Measurements from ENCODE around the gene BRD9. TPM values are rescaled to one million over a fixed set of nuclear protein-coding genes. Genes with fewer than 3 reads are reported as not detected.

BRD9 gene
- total and polyA plus RNA-seq, 2 of the 13 experiments (the other 11 are each of a cell fraction or from before 2014, with no cell fraction given), result 5.2 to 22.9 TPM

DNA sequence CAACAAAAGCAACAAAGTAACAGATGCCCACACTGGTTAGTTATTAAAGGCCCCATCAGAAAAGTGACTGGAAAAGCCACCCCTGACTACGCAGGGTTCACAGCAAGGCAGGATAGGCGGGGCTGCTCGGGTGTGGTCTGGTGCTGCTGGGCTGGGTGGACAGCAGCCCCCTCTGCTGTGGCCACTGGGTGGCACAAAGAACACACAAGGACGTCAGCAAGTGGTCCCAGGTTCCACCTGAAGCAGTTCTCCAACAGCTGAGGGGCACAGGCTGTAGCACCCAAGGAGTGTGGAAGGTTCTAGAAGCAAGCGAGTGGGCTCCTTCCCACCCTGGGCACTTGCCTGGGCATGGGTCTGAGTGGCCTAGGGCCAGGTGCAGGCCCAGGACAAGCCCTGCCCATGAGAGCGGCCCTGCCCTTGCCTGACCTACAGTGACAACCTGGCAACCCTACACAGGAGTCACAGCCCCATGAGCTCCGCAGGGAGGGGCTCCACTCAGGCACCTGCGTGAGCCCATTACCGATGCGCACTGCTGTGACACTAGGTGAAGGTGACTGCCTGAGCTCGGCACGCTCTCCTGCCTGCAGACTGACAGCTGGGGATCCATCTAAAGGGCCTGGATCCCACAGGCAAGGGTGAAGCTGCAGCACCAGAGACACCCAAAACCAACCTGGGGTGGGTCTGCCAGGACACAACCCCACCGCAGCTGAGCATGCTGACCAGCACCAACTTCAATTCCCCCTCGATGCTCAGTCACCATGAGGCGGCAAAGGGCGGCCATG lies 8.1 kb downstream of the BRD9 start:
- Histone ChIP-seq H3K27ac (ENCODE audit: extremely low read length, insufficient read depth, low read length) (no peak overlapping the region), H3K27me3 (ENCODE audit: control insufficient read depth in 1 of 2, insufficient read depth in 2 of 2, low read length in 2 of 2) (no peaks in the 10 kb centered on the region), H3K4me1 (ENCODE audit: insufficient read depth, low read length) (no peaks in the 10 kb centered on the region), H3K4me2 (ENCODE audit: low read depth, low read length) (no peak overlapping the region), H2AFZ (ENCODE audit: low read length) (no peak overlapping the region), H3K4me3 (replicated peaks in 1 of 3; ENCODE audit: insufficient read depth in 1 of 3, low read depth in 2 of 3, low read length in 3 of 3) (no peak overlapping the region), H3K79me2 (ENCODE audit: insufficient read depth, low read length) (peaks cover 10% of the 10 kb centered on the region), H3K36me3 (replicated peaks in 1 of 2; ENCODE audit: control insufficient read depth in 1 of 2, insufficient read depth in 2 of 2, low read length in 2 of 2) (peaks cover 34 to 87% of the 10 kb centered on the region in 2 experiments), H3K9me3 (ENCODE audit: low read length) (no peaks in the 10 kb centered on the region), H4K20me1 (ENCODE audit: insufficient read depth, low read length) (0 out of 2 replicates have a peak, but pooled peaks cover 2% of the 10 kb centered on the region), H3K9ac (ENCODE audit: insufficient read depth, low read depth, low read length) (no peak overlapping the region)
- ChIA-PET POLR2A (no interaction called here), CTCF (ENCODE audit: low intra/inter-chr PET ratio, low total read pairs) (no interaction called here)
- 96% methylated on average over 4 of the region's 16 CpGs for WGBS (ENCODE audit: low lambda C conversion rate)
- FAIRE-seq (no peak), DNase-seq (ENCODE audit: low spot score) (no peak), ATAC-seq (peak; percentile 46)
- in situ Hi-C loops (cut with HindIII; ENCODE audit: extremely low pct_ligation_motif_present, low pct_unique_long_range_greater_than_20kb) (no loop called here), intact Hi-C loops (cut with micrococcal nuclease; ENCODE audit: unreplicated experiment) (no loop called here)
- BruUV-seq (replicated peaks), result no TSS peak
- TF ChIP-seq, protein P1, sequence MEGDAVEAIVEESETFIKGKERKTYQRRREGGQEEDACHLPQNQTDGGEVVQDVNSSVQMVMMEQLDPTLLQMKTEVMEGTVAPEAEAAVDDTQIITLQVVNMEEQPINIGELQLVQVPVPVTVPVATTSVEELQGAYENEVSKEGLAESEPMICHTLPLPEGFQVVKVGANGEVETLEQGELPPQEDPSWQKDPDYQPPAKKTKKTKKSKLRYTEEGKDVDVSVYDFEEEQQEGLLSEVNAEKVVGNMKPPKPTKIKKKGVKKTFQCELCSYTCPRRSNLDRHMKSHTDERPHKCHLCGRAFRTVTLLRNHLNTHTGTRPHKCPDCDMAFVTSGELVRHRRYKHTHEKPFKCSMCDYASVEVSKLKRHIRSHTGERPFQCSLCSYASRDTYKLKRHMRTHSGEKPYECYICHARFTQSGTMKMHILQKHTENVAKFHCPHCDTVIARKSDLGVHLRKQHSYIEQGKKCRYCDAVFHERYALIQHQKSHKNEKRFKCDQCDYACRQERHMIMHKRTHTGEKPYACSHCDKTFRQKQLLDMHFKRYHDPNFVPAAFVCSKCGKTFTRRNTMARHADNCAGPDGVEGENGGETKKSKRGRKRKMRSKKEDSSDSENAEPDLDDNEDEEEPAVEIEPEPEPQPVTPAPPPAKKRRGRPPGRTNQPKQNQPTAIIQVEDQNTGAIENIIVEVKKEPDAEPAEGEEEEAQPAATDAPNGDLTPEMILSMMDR (CRISPR knock-in tag; IDR thresholded peaks at IDR 0.05), result 0 out of 2 replicates have a peak, but pooled peaks have one; percentile 19
- TF ChIP-seq KDM4B (CRISPR knock-in tag; IDR thresholded peaks at IDR 0.05) (no peak), KAT8 (CRISPR knock-in tag; IDR thresholded peaks at IDR 0.05) (no peak)

DNA sequence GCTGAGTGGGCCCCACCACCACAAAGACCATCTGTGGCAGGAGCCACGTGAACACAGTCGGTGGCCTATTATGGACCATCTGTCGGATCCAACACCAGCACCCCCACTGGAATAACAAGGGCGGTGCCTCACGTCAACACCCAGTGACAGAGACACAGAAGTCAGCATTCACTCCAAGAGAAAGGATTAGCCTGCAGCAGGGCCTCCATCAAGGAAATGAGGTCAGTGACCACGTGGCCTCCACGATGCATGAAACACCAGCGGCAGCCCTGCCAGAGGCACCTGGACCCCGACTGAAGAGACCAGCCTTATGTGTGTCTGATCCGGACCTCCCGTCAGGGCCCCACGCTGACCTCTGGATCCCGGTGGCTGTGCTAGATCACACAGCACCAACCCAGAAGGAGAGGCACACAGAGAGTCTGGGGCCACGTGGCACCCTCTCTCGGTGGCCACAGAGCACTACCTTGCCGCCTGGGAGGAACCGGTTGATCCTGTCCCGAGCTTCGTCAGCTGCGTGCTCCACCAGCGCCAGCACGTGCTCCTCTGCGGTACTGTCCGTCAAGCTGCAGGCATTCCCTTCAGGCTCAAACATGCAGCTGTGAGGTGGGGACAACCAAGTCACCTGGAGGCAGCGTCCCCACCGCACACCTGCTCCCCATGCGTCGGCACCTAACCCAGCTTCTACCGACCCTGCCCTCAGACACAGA lies 9.0 kb downstream of the BRD9 start:
- no peaks in the 10 kb centered on the region for H3K9me3 ChIP-seq (ENCODE audit: low read length)
- no peak overlapping the region for H3K4me2 ChIP-seq (ENCODE audit: low read depth, low read length)
- no TSS peak for BruUV-seq (replicated peaks)
- no peaks in the 10 kb centered on the region for H3K27me3 ChIP-seq (ENCODE audit: control insufficient read depth in 1 of 2, insufficient read depth in 2 of 2, low read length in 2 of 2)
- H3K4me1 ChIP-seq (ENCODE audit: insufficient read depth, low read length), result no peaks in the 10 kb centered on the region
- H3K9ac ChIP-seq (ENCODE audit: insufficient read depth, low read depth, low read length), result no peak overlapping the region
- no peak overlapping the region for H3K27ac ChIP-seq (ENCODE audit: extremely low read length, insufficient read depth, low read length)
- H3K4me3 ChIP-seq (replicated peaks in 1 of 3; ENCODE audit: insufficient read depth in 1 of 3, low read depth in 2 of 3, low read length in 3 of 3), result no peak overlapping the region
- H2AFZ ChIP-seq (ENCODE audit: low read length), result no peak overlapping the region
- H3K36me3 ChIP-seq (replicated peaks in 1 of 2; ENCODE audit: control insufficient read depth in 1 of 2, insufficient read depth in 2 of 2, low read length in 2 of 2), result peaks cover 34 to 79% of the 10 kb centered on the region in 2 experiments
- in situ Hi-C loops (cut with HindIII; ENCODE audit: extremely low pct_ligation_motif_present, low pct_unique_long_range_greater_than_20kb) (no loop called here), intact Hi-C loops (cut with micrococcal nuclease; ENCODE audit: unreplicated experiment) (no loop called here)
- ChIA-PET POLR2A (no interaction called here), CTCF (ENCODE audit: low intra/inter-chr PET ratio, low total read pairs) (no interaction called here)
- no peak for DNase-seq (ENCODE audit: low spot score)
- FAIRE-seq, result no peak
- peaks cover 8% of the 10 kb centered on the region for H3K79me2 ChIP-seq (ENCODE audit: insufficient read depth, low read length)
- no peak for ATAC-seq
- H4K20me1 ChIP-seq (ENCODE audit: insufficient read depth, low read length), result 0 out of 2 replicates have a peak, but pooled peaks cover 2% of the 10 kb centered on the region
- 96% methylated on average over 17 of the region's 29 CpGs for WGBS (ENCODE audit: low lambda C conversion rate)
- TF ChIP-seq CREM (IDR thresholded peaks at IDR 0.05), result no peak
- TF ChIP-seq CREM (CRISPR knock-in tag; IDR thresholded peaks at IDR 0.05), result no peak
- no peak for TF ChIP-seq ZNF724P (CRISPR knock-in tag; IDR thresholded peaks at IDR 0.05; ENCODE audit: borderline replicate concordance)
- no peak for TF ChIP-seq ZNF335 (CRISPR knock-in tag; IDR thresholded peaks at IDR 0.05)
- no peak for TF ChIP-seq U2AF1 (optimal IDR thresholded peaks at IDR 0.05; ENCODE audit: low read depth, low read length)
- no peak for TF ChIP-seq TCF7 (IDR thresholded peaks at IDR 0.05; ENCODE audit: low read depth)
- TF ChIP-seq ARNT (IDR thresholded peaks at IDR 0.05), result no peak

Data from HepG2 (cell line).